IPS-18a (cell line): ENCODE results near the gene ZBTB16.

Experiments used
- H3K27ac ChIP-seq: one replicate; pipeline ENCODE4 v1.5.1; 2013; ENCODE audit warnings: low read length
- H3K27me3 ChIP-seq: one replicate; pipeline ENCODE4 v1.6.1; 2013; ENCODE audit warnings: mild to moderate bottlenecking, low read length; ENCODE audit not compliant: control insufficient read depth, insufficient read depth
- H3K36me3 ChIP-seq: one replicate; pipeline ENCODE4 v1.6.1; 2013; ENCODE audit warnings: low read depth, low read length; ENCODE audit not compliant: control insufficient read depth
- H3K4me1 ChIP-seq: one replicate; pipeline ENCODE4 v1.6.1; 2013; ENCODE audit warnings: low read depth, low read length; ENCODE audit not compliant: control insufficient read depth
- H3K4me3 ChIP-seq: one replicate; pipeline ENCODE4 v1.5.1; 2013; ENCODE audit warnings: low read length
- H3K9ac ChIP-seq: one replicate; pipeline ENCODE4 v1.6.1; 2013; ENCODE audit warnings: mild to moderate bottlenecking, low read length, moderate library complexity
- H3K9me3 ChIP-seq: one replicate; pipeline ENCODE4 v1.6.1; 2013; ENCODE audit warnings: low read depth, low read length; ENCODE audit not compliant: control insufficient read depth

The ZBTB16 gene

GRCh38 chr11:114079511-114080065 lies 20.1 kb downstream of the ZBTB16 start:
- H3K9me3 ChIP-seq = no peaks in the 10 kb centered on the region
- no peak overlapping the region for H3K4me3 ChIP-seq
- H3K36me3 ChIP-seq = no peaks in the 10 kb centered on the region
- no peak overlapping the region for H3K27ac ChIP-seq
- peaks cover 23% of the 10 kb centered on the region for H3K4me1 ChIP-seq
- no peak overlapping the region for H3K9ac ChIP-seq
- peaks cover 95% of the 10 kb centered on the region for H3K27me3 ChIP-seq

DNA sequence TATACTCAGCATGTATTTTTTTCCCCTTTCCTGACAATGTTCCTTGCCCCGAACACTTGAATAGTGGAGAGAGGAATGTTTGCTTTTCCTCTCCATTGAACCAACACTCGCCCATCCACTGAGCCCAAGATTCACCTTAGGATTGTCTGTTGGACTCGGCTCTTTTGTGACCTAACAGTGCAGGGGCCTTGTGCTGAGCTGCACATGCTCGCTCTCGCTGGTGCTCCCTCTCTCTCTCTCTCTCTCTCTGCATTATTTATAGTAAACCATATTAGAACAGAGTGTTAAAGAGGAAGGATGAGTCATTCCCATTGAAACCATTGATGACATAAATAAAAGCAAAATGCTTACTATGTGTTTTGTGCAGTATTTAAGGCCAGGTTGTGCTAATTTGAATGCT lies 20.7 kb downstream of the ZBTB16 start:
- H3K4me3 ChIP-seq = no peak overlapping the region
- peaks cover 89% of the 10 kb centered on the region for H3K27me3 ChIP-seq
- no peak overlapping the region for H3K9ac ChIP-seq
- no peaks in the 10 kb centered on the region for H3K9me3 ChIP-seq
- peaks cover 23% of the 10 kb centered on the region for H3K4me1 ChIP-seq
- H3K36me3 ChIP-seq = no peaks in the 10 kb centered on the region
- H3K27ac ChIP-seq = no peak overlapping the region

DNA sequence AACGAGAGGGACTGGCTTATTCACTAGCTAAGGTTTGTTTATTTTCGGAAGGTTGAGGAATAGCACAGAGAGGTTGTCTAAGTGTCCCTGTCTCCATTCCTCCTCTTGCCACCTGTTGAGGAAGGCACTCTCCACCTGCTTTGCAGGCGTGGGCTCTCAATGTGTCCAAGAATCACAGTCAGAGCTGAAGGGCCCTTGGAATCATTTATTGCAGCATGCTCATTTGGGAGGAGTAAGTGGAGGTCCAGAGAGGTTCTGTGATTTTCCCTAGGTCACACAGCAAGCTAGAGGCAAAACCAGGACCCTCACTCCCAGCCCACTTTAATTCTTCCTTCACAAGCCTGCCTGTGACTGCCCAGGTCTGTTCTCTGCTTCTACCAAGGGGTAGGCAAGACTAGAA lies 21.3 kb downstream of the ZBTB16 start:
- Histone ChIP-seq H3K9ac (no peak overlapping the region), H3K27ac (no peak overlapping the region), H3K4me3 (no peak overlapping the region), H3K36me3 (no peaks in the 10 kb centered on the region), H3K9me3 (no peaks in the 10 kb centered on the region), H3K4me1 (peaks cover 23% of the 10 kb centered on the region), H3K27me3 (peaks cover 83% of the 10 kb centered on the region)

DNA sequence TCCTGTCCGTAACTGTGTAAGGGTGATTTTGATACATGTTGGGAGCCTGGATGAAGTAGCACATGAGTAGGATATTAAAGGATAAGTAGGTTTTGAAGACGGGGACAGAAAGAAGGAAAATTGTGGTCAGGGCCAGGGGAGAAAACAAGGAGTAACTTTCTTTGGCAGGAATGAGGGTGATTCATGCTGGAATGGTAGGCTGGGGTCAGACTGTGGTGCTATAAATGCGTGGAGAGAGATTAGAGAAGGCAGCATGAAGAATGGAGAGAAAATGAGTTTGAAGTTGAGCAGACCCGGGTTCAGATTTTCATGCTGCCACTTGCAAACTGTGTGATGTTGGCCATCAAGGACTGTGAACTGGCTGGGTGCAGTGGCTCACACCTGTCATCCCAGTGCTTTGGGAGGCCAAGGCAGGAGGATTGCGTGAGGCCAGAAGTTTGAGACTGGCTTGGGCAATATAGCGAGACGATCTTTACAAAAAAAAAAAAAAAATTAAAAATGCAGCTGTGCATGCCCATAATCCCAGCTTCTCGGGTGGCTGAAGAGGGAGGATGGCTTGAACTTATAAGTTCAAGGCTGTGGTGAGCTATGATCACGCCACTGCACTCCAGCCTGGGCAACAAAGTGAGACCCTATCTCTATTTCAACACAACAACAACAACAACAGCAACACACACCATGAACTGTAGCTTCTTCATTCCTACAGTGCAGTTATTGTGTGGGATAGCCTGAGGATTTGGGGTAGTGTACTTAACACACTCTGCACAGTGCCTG lies 22.3 kb downstream of the ZBTB16 start:
- no peak overlapping the region for H3K4me3 ChIP-seq
- no peak overlapping the region for H3K9ac ChIP-seq
- H3K27me3 ChIP-seq = peaks cover 73% of the 10 kb centered on the region
- H3K4me1 ChIP-seq = peaks cover 18% of the 10 kb centered on the region
- H3K9me3 ChIP-seq = no peaks in the 10 kb centered on the region
- no peaks in the 10 kb centered on the region for H3K36me3 ChIP-seq
- H3K27ac ChIP-seq = no peak overlapping the region

- no peak overlapping the region for H3K4me3 ChIP-seq
- H3K9ac ChIP-seq = no peak overlapping the region
- no peaks in the 10 kb centered on the region for H3K9me3 ChIP-seq
- H3K27ac ChIP-seq = no peak overlapping the region
- peaks cover 67% of the 10 kb centered on the region for H3K27me3 ChIP-seq
- H3K4me1 ChIP-seq = peaks cover 12% of the 10 kb centered on the region
- no peaks in the 10 kb centered on the region for H3K36me3 ChIP-seq
These were observed 22.9 kb downstream of the ZBTB16 start for GRCh38 chr11:114082415-114082748.

- Histone ChIP-seq H3K27me3 (peaks cover 63% of the 10 kb centered on the region), H3K36me3 (no peaks in the 10 kb centered on the region), H3K4me1 (peaks cover 8% of the 10 kb centered on the region), H3K9me3 (no peaks in the 10 kb centered on the region), H3K9ac (no peak overlapping the region), H3K4me3 (no peak overlapping the region), H3K27ac (no peak overlapping the region)
These were observed 23.3 kb downstream of the ZBTB16 start for GRCh38 chr11:114082767-114083181.

DNA sequence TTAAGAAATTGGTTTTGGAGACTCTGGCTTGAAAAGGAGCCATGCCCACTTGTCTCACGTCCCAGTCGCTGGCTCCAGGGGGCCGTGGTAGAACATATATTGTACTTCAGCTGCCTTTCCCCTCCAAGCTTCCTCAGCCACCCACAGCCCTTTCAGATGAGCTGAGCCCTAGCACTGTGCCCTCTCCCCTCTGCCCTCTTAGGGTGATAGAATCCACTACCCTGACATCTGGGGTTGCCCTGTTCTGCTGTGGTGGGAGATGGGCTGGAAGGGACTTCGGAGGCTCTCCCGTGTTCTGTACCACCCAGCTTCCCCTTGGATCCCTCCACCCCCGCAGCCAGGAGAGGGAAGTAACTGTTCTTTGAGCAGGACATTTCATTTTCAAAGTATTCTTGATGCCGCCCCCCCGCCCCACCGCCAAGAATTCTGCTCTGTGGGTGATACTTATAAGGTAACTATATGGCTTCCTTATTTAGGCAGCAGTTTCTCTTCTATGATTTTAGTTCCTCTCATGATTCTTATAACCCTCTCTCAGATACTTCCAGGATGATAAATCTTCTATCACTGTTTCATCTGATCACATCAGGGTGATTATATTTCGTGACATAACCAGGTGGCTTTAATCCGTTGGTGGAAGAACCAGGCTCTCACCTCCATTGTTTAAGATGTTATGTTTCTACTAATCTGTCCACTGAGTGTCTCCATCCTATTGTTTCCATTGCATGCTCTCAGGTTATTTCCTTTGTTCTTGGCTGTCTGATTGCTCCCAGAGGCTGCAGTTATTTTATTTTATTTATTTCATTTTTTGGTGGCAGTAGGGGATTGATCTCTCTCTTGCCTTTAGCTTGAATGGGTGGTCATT lies 24.1 kb downstream of the ZBTB16 start:
- Histone ChIP-seq H3K27me3 (peaks cover 55% of the 10 kb centered on the region), H3K9me3 (no peaks in the 10 kb centered on the region), H3K27ac (no peak overlapping the region), H3K36me3 (no peaks in the 10 kb centered on the region), H3K4me1 (peaks cover 2% of the 10 kb centered on the region), H3K9ac (no peak overlapping the region), H3K4me3 (no peak overlapping the region)

DNA sequence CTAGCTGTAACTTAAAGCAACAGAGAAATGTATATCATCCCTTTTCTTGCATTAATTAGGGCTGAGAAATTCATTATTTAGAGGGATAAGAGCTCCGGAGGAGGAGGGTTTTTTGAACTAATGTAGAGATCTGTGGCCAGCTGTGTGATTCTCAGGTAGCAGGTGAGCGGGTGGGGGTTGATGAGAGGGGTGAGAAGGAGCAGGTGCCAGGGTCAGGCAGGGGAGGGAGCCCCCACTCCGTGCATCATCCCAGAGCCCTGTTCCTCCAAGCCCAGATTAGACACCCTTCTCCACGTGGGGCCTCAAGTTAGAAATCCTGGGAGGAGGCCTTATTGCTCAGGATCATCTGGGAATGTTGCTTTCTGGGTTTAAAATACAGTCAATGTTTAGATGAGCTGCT lies 24.9 kb downstream of the ZBTB16 start:
- H3K36me3 ChIP-seq = no peaks in the 10 kb centered on the region
- peaks cover 47% of the 10 kb centered on the region for H3K27me3 ChIP-seq
- no peaks in the 10 kb centered on the region for H3K9me3 ChIP-seq
- H3K4me1 ChIP-seq = no peaks in the 10 kb centered on the region
- H3K27ac ChIP-seq = no peak overlapping the region
- no peak overlapping the region for H3K4me3 ChIP-seq
- no peak overlapping the region for H3K9ac ChIP-seq

DNA sequence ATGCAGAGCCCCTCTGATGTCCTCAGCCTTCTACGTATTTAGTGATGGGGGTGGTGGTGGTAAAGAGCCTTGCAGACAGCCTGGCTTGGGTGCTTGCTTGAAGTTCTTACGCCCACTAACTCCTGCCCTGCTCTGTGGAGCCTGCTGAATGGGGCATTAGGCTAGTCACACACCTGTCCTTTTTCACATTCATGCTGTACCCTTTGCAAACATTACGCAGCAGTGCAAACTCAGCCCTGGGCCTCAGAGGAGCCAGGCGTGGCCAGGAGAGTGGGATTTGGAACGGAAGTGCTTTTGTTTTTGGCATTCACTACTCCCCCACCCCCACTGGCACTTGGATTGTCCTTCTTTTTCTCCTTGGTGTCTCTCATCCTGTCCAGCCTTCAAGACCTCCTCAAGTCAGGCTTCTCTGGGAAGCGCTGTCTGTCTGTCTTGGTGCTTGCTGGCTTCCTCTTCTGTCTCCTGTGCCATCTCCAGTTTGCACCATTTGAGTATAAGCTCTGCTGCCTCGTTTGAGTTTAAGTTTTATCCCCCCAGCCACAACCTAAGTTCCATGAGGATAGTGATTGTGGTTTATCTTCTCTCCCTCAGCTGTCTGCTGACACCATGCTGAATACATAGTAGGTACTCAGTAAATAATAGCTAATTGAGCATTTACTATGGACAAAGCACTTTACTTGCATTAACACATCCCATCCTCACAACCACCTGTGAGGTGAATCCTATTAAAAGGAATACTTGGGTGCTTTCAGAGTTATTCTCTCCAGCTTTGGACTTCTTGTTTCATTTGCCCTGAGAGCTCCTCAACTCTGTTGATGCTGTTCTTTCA lies 26.7 kb downstream of the ZBTB16 start:
- H3K36me3 ChIP-seq = no peaks in the 10 kb centered on the region
- H3K27ac ChIP-seq = no peak overlapping the region
- H3K4me3 ChIP-seq = no peak overlapping the region
- peaks cover 29% of the 10 kb centered on the region for H3K27me3 ChIP-seq
- H3K9ac ChIP-seq = no peak overlapping the region
- H3K9me3 ChIP-seq = no peaks in the 10 kb centered on the region
- no peaks in the 10 kb centered on the region for H3K4me1 ChIP-seq

GRCh38 chr11:114087025-114087424 lies 27.5 kb downstream of the ZBTB16 start:
- Histone ChIP-seq H3K4me3 (no peak overlapping the region), H3K9me3 (no peaks in the 10 kb centered on the region), H3K36me3 (no peaks in the 10 kb centered on the region), H3K4me1 (peaks cover 3% of the 10 kb centered on the region), H3K27ac (no peak overlapping the region), H3K9ac (no peak overlapping the region), H3K27me3 (peaks cover 21% of the 10 kb centered on the region)

- no peak overlapping the region for H3K9ac ChIP-seq
- no peaks in the 10 kb centered on the region for H3K36me3 ChIP-seq
- no peak overlapping the region for H3K4me3 ChIP-seq
- no peak overlapping the region for H3K27ac ChIP-seq
- peaks cover 11% of the 10 kb centered on the region for H3K27me3 ChIP-seq
- H3K9me3 ChIP-seq = no peaks in the 10 kb centered on the region
- peaks cover 3% of the 10 kb centered on the region for H3K4me1 ChIP-seq
These were observed 28.7 kb downstream of the ZBTB16 start for GRCh38 chr11:114088216-114088615.
